HG03439 (cell line): ENCODE measurements around the gene PPL.
"Not testable (repeated sequence)": the region's sequence is repeated elsewhere in the genome, so short reads cannot be mapped to it uniquely, and the experiment has no call there.

Experiments
- ATAC-seq: cut with Tn5 transposase; IDR thresholded peaks from one replicate; pipeline ENCODE4 v1.9.1; 2021; ENCODE audit warnings: mild to moderate bottlenecking, moderate library complexity; ENCODE audit not compliant: unreplicated experiment

The PPL gene

GRCh38 chr16:4958510-4959438 lies 21.8 kb upstream of the PPL start:
- no peak for ATAC-seq

GRCh38 chr16:4957720-4958509 lies 21.0 kb upstream of the PPL start, which contains the start of gene SEC14L5:
Gene SEC14L5, plus strand, starts transcription at chr16:4958330. Its CDS starts 994 bp downstream, at chr16:4959324.
- ATAC-seq = peak; percentile 59

DNA sequence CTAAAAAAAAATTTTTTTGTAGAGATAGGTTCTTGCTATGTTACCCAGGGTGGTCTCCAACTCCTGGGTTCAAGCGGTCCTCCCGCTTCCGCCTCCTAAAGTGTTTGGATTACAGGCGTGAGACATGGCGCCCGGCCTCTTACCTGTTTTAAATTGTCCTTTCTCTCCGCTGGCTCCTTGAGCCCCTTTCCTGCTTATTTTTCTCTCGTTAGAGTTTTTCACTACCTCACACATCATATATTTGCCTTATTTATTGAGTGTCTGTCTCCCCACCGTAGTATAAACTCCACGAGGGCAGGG lies 20.4 kb upstream of the PPL start:
- ATAC-seq = no peak

DNA sequence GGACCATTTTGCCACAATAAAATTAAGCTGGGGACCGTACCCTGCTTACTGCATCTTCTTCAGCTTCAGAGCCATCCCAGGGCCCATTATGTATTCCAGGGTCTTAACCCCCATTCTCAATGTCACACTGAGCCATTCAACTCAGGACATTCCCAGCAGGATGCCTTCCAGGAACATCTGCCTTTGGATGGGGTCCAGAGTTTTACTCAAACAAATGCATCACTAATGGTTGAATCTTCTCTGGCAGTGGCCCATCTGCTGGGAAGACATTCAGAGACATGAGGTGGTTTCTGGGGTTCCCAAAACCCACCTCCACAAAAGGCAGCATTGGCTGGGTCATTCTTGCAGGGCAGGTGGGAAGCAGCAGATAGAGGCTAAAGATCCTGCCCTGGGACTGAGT lies 17.8 kb upstream of the PPL start:
- ATAC-seq = no peak

GRCh38 chr16:4951583-4951982 lies 14.6 kb upstream of the PPL start:
- not testable (repeated sequence) for ATAC-seq

DNA sequence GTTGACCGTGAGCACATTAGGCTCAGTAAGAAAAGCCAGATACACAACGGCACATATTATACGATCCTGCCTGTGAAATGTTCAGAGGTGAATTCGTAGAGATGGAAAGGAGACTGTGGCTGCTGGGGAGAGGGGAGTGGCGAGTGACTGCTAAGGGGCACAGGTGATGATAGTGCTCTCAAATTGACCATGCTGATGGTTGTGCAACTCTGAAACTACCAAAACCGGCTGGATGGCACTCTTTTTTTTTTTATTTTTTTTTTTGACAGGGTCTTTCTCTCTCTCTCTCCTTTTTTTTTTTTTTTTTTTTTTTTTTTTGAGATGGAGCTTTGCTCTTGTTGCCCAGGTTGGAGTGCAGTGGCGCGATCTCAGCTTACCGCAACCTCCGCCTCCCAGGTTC lies 13.0 kb upstream of the PPL start:
- ATAC-seq = no peak

GRCh38 chr16:4948903-4949766 lies 12.2 kb upstream of the PPL start:
- ATAC-seq = no peak

GRCh38 chr16:4947722-4948503 lies 11.0 kb upstream of the PPL start:
- no peak for ATAC-seq

GRCh38 chr16:4946917-4947316 lies 10.0 kb upstream of the PPL start:
- no peak for ATAC-seq

- ATAC-seq = no peak
Measured at GRCh38 chr16:4945560-4946502, 8.9 kb upstream of the PPL start.

DNA sequence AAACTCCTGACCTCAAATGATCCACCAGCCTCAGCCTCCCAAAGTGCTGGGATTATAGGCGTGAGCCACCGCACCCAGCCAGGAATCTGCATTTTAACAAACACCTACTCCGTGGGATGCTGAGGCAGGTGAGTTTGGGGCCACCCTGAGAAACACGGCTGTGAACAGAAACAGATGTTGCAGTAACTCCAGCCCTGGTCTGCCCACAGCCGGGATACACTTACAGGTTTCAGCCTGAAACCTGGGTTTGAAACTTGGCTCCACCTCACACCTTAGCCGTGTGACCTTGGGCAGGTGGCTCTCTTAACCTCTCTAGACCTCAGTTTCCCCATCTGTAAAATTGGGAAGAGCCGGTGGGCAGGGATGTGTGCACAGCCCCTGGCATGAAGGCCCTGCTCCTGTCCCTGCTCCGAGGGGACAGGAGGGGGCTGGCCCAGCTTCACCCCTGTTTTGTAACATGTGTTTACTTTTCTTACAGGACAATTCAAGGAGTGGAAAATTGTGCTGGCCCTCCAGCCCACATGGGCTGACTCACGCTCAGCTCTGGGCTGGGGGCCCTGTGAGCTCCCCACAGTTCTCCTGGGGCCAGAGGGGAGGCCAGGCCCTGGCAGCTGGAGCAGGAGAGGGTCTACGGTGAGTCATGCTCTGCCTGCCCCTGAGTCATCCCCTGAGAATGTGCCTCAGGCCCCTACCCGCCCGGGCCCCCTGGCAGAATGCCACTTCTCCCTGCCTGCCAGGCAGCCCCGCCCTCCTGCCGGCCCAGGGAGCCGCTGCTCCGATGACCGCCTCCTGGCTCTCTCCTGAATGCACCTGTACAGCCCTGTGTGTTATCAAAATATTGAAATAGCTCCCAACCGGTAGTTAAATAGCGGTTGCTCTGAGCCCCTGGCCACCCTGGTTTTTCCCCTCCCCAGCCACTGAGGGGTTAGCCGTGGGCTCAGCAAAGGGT lies 7.7 kb upstream of the PPL start:
- no peak for ATAC-seq

DNA sequence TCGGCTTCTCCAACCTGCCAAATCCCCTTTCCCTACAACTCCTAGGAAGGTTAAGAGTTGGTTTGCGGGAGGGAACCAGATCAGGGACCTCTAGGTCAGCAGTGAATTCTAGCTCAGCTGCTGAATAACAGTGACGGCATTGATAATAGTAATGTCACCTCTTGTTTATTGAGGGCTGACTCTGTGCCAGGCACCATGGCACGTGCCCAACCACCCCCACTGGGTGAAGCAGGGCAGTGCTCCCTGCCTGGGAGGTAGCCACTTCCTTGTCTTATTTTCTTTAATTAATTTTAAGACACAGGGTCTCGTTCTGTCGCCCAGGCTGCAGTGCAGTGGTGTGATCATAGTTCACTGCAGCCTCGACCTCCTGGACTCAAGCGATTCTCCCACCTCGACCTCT lies 5.5 kb upstream of the PPL start:
- ATAC-seq = no peak

DNA sequence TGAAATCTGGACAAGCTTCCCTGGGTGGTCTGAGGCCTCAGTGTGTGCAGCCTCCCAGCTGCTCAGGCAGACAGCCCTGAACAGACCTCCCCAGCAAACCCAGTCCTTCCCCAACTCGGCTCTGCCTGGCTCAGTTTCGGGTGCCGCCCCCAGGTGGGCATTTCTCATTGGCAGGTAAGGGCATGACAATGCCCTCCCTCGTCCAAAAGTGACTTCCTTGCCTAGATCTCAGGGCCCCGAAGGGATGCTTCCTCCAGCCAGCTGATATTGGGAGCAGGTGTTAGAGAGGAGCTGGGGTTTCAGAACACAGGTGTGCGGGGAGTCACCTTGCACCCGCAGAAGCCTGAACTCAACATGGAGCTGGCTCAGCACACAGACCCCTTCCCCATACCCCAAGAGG lies 3.8 kb upstream of the PPL start:
- no peak for ATAC-seq

GRCh38 chr16:4938683-4939030 lies 1.7 kb upstream of the PPL start:
- ATAC-seq = no peak

GRCh38 chr16:4937782-4938682 lies 1.1 kb upstream of the PPL start:
- ATAC-seq = no peak

DNA sequence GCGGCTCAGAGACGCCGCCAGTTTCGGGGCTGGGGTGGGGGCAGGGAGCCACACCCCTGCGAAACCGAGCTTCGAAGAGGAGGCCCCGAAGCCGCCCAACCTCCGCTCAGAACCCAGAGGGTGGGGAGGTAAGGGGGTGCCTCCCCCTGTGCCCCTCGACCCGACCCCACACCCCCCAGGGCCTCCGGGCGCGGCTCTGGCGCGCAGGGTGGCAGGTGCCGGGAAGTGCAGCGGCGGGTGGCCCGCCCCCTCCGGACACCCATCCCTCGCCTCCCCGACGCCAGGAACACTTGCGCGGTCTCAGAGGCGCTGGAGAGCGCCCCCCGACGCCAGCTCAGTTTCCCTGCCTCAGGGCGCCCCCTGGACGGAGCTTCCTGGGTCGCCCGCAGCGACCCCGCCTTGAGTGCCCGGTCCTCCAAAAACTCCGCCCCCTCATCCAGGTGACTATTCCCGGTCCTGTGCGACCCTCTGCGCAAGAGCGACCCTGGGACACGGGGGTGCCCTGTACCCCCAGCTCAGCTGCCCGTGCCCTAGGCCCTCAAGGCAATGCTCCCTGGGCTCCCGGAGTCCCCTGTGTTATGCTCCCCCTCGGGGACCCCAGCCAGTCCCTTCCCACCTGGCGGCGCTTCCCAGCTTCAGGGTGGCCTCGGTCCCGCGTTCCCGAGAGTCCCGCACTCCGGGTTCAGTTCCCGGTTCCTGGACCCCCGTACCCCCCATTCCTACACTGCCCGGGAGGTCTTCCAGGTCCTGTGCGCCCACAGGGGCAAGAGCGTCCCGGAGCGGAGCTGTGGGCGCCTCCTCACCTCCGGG lies 562 bp downstream of the PPL start:
- no peak for ATAC-seq
